ENCODE measurements around the gene PAX5.

- TF ChIP-seq REST (IDR thresholded peaks at IDR 0.05; ENCODE audit: borderline replicate concordance) (no peak), RAD21 (conservative IDR thresholded peaks at IDR 0.05) (no peak), EP300 (conservative IDR thresholded peaks at IDR 0.05; ENCODE audit: poor library complexity, severe bottlenecking) (no peak), TAF1 (IDR thresholded peaks at IDR 0.05; ENCODE audit: low read depth) (no peak), EZH2 (IDR thresholded peaks at IDR 0.05; ENCODE audit: borderline replicate concordance, insufficient read depth, low read length, poor library complexity, severe bottlenecking) (no peak), POLR2AphosphoS5 (IDR thresholded peaks at IDR 0.05) (no peak)
- TF ChIP-seq, protein P1, sequence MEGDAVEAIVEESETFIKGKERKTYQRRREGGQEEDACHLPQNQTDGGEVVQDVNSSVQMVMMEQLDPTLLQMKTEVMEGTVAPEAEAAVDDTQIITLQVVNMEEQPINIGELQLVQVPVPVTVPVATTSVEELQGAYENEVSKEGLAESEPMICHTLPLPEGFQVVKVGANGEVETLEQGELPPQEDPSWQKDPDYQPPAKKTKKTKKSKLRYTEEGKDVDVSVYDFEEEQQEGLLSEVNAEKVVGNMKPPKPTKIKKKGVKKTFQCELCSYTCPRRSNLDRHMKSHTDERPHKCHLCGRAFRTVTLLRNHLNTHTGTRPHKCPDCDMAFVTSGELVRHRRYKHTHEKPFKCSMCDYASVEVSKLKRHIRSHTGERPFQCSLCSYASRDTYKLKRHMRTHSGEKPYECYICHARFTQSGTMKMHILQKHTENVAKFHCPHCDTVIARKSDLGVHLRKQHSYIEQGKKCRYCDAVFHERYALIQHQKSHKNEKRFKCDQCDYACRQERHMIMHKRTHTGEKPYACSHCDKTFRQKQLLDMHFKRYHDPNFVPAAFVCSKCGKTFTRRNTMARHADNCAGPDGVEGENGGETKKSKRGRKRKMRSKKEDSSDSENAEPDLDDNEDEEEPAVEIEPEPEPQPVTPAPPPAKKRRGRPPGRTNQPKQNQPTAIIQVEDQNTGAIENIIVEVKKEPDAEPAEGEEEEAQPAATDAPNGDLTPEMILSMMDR (IDR thresholded peaks at IDR 0.05; ENCODE audit: poor library complexity, severe bottlenecking), result no peak
These were observed 100.3 kb downstream of the PAX5 start for GRCh38 chr9:36933676-36934215.
